Nephron progenitor cell (in vitro differentiated cells): Measurements from ENCODE around the gene PLEKHA5.
"Not testable (repeated sequence)": the region's sequence is repeated elsewhere in the genome, so short reads cannot be mapped to it uniquely, and the experiment has no call there.

Source experiments
- DNase-seq: peaks from one replicate; pipeline ENCODE4 v3.0.0; 2021
- H3K27ac Mint-ChIP-seq: 2 replicates; pipeline ENCODE4 v1.8.0; 2021; ENCODE audit warnings: mild to moderate bottlenecking, moderate library complexity, mixed read lengths
- H3K27me3 Mint-ChIP-seq: 2 replicates; pipeline ENCODE4 v1.8.0; 2021; ENCODE audit warnings: mild to moderate bottlenecking, low read depth, mixed read lengths; ENCODE audit not compliant: poor library complexity
- H3K36me3 Mint-ChIP-seq: 2 replicates; pipeline ENCODE4 v1.8.0; 2021; ENCODE audit warnings: low read depth, mixed read lengths
- H3K4me1 Mint-ChIP-seq: 2 replicates; pipeline ENCODE4 v1.8.0; 2021; ENCODE audit warnings: mixed read lengths
- H3K4me3 Mint-ChIP-seq: 2 replicates; pipeline ENCODE4 v1.8.0; 2021; ENCODE audit warnings: mild to moderate bottlenecking, moderate library complexity, mixed read lengths
- H3K9me3 Mint-ChIP-seq: 2 replicates; pipeline ENCODE4 v1.8.0; 2021; ENCODE audit warnings: mild to moderate bottlenecking, moderate library complexity, mixed read lengths
- CTCF ChIP-seq: fragments of 200-600 bp; sonication (generic); IDR thresholded peaks from 2 replicates; pipeline ENCODE4 v1.5.0; 2021; ENCODE audit warnings: antibody characterized with exemption

PLEKHA5 gene

GRCh38 chr12:19168644-19169043, 39.1 kb downstream of the PLEKHA5 start:
- no peak for DNase-seq
- H3K27me3 Mint-ChIP-seq, result no peaks in the 10 kb centered on the region
- peaks cover 26% of the 10 kb centered on the region for H3K36me3 Mint-ChIP-seq
- H3K27ac Mint-ChIP-seq, result no peak overlapping the region
- peaks cover 36% of the 10 kb centered on the region for H3K4me1 Mint-ChIP-seq
- no peaks in the 10 kb centered on the region for H3K9me3 Mint-ChIP-seq
- H3K4me3 Mint-ChIP-seq, result no peak overlapping the region
- no peak for TF ChIP-seq CTCF

- H3K27ac Mint-ChIP-seq, result no peak overlapping the region
- DNase-seq, result no peak
- peaks cover 22% of the 10 kb centered on the region for H3K36me3 Mint-ChIP-seq
- no peaks in the 10 kb centered on the region for H3K27me3 Mint-ChIP-seq
- H3K4me3 Mint-ChIP-seq, result no peak overlapping the region
- TF ChIP-seq CTCF, result no peak
- peaks cover 36% of the 10 kb centered on the region for H3K4me1 Mint-ChIP-seq
- no peaks in the 10 kb centered on the region for H3K9me3 Mint-ChIP-seq
These were observed 39.7 kb downstream of the PLEKHA5 start for GRCh38 chr12:19169222-19169621.

GRCh38 chr12:19170286-19170685, 40.8 kb downstream of the PLEKHA5 start:
- not testable (repeated sequence) for H3K9me3 Mint-ChIP-seq, H3K4me3 Mint-ChIP-seq, H3K27me3 Mint-ChIP-seq, H3K27ac Mint-ChIP-seq, DNase-seq
- Mint-ChIP-seq H3K36me3 (peaks cover 15% of the 10 kb centered on the region), H3K4me1 (peaks cover 36% of the 10 kb centered on the region)

DNA sequence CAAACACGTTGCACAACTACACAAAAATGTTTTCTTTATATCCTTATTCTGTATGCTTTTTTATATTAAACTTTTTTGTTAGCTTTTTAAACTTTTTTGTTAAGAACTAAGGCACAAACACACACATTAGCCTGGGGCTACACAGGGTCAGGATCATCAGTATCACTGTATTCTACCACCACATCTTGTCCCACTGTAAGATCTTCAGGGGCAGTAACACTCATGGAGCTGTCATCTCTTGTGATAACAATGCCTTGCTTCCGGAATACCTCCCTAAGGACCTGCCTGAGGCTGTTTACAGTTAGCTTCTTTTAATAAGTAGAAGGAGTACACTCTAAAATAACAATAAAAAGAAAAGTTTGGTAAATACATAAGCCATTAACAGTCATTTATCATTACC, 42.2 kb downstream of the PLEKHA5 start:
- TF ChIP-seq CTCF, result no peak
- no peaks in the 10 kb centered on the region for H3K27me3 Mint-ChIP-seq
- peaks cover 29% of the 10 kb centered on the region for H3K4me1 Mint-ChIP-seq
- H3K36me3 Mint-ChIP-seq, result peaks cover 20% of the 10 kb centered on the region
- H3K27ac Mint-ChIP-seq, result peak overlapping the region; percentile 61
- no peaks in the 10 kb centered on the region for H3K9me3 Mint-ChIP-seq
- no peak for DNase-seq
- no peak overlapping the region for H3K4me3 Mint-ChIP-seq

- peak overlapping the region; percentile 31 for H3K27ac Mint-ChIP-seq
- no peaks in the 10 kb centered on the region for H3K27me3 Mint-ChIP-seq
- TF ChIP-seq CTCF, result no peak
- no peak for DNase-seq
- peaks cover 18% of the 10 kb centered on the region for H3K36me3 Mint-ChIP-seq
- H3K9me3 Mint-ChIP-seq, result no peaks in the 10 kb centered on the region
- no peaks in the 10 kb centered on the region for H3K4me1 Mint-ChIP-seq
- H3K4me3 Mint-ChIP-seq, result no peak overlapping the region
These were observed 48.2 kb downstream of the PLEKHA5 start for GRCh38 chr12:19177754-19178153.

- Mint-ChIP-seq H3K36me3 (peaks cover 15% of the 10 kb centered on the region), H3K4me3 (no peak overlapping the region), H3K4me1 (peaks cover 7% of the 10 kb centered on the region), H3K27ac (peak overlapping the region; percentile 78), H3K27me3 (no peaks in the 10 kb centered on the region), H3K9me3 (no peaks in the 10 kb centered on the region)
- no peak for TF ChIP-seq CTCF
- no peak for DNase-seq
These were observed 50.5 kb downstream of the PLEKHA5 start for GRCh38 chr12:19179986-19180385.
